Natural killer cell (primary cell): Measurements from ENCODE around the gene FHIT. TPM values are rescaled to one million over a fixed set of nuclear protein-coding genes. Genes with fewer than 3 reads are reported as not detected.

Source experiments
- ATAC-seq, 3 donors: fragments of 150-1000 bp in 2 of 3; fragments of 200-7000 bp in 1 of 3; cut with Tn5 transposase; 1 replicate in 1 of 3; 2 replicates in 2 of 3; pipeline ENCODE4 v1.10.0; 2021; ENCODE audit warnings: mild to moderate bottlenecking in 2 of 3, moderate library complexity in 2 of 3
- DNase-seq, 2 donors: peaks; one replicate each; pipeline versions ENCODE4 v3.0.0 to v3.0.0-alpha.2; 2013 to 2021; ENCODE audit warnings: mixed read lengths in 1 of 2
- H3K27ac ChIP-seq: one replicate; pipeline ENCODE4 v1.5.1; 2013; ENCODE audit warnings: mild to moderate bottlenecking, low read length
- H3K27me3 ChIP-seq: one replicate; pipeline ENCODE4 v1.6.1; 2013; ENCODE audit warnings: low read length; ENCODE audit not compliant: control insufficient read depth, insufficient read depth
- H3K36me3 ChIP-seq: one replicate; pipeline ENCODE4 v1.6.1; 2013; ENCODE audit warnings: low read length; ENCODE audit not compliant: control insufficient read depth, insufficient read depth
- H3K4me1 ChIP-seq: one replicate; pipeline ENCODE4 v1.6.1; 2013; ENCODE audit warnings: low read length; ENCODE audit not compliant: control insufficient read depth, insufficient read depth
- H3K4me3 ChIP-seq: one replicate; pipeline ENCODE4 v1.5.1; 2013; ENCODE audit warnings: low read length
- H3K9me3 ChIP-seq: one replicate; pipeline ENCODE4 v1.6.1; 2013; ENCODE audit warnings: low read length; ENCODE audit not compliant: control insufficient read depth, insufficient read depth
- H3K27ac Mint-ChIP-seq, 2 donors: one replicate each; pipeline ENCODE4 v1.8.0; 2022; ENCODE audit warnings: mild to moderate bottlenecking in 2 of 2, mixed read lengths in 2 of 2, moderate library complexity in 1 of 2
- H3K27me3 Mint-ChIP-seq, 2 donors: one replicate each; pipeline ENCODE4 v1.8.0; 2022; ENCODE audit warnings: low read depth in 2 of 2, mixed read lengths in 2 of 2
- H3K36me3 Mint-ChIP-seq: one replicate; pipeline ENCODE4 v1.8.0; 2022; ENCODE audit warnings: mixed read lengths
- H3K4me1 Mint-ChIP-seq, 2 donors: one replicate each; pipeline ENCODE4 v1.8.0; 2022; ENCODE audit warnings: mixed read lengths in 2 of 2
- H3K4me3 Mint-ChIP-seq: one replicate; pipeline ENCODE4 v1.8.0; 2022; ENCODE audit warnings: mild to moderate bottlenecking, moderate library complexity, mixed read lengths
- H3K9me3 Mint-ChIP-seq, 2 donors: one replicate each; pipeline ENCODE4 v1.8.0; 2022; ENCODE audit warnings: mixed read lengths in 2 of 2
- WGBS: methylation state at CpG from one replicate; pipeline ENCODE4 v1.1.7; 2013; ENCODE audit warnings: missing lambda C conversion rate; ENCODE audit not compliant: insufficient coverage; 5-methylcytosine and 5-hydroxymethylcytosine counted together
- intact Hi-C: fragments of 100-400 bp; cut with micrococcal nuclease; formaldehyde crosslinking; loops from one replicate; pipeline ENCODE4 v1.14.2; 2022
- total RNA-seq, 4 donors: library from RNA; stranded (reverse); fragments of 120-200 nt in 1 of 4; gene quantifications; one replicate each; pipeline versions ENCODE4 v1.2.3 to v1.2.4, GENCODE V29; 2013 to 2022
- TF ChIP-seq, protein P1 (sequence below): fragments of 200-600 bp; IDR thresholded peaks from one replicate; pipeline ENCODE4 v1.8.0; 2022; ENCODE audit warnings: antibody characterized with exemption

The FHIT gene
- total RNA-seq, 3 donors from 2014 or later (not counting 1 experiment from before 2014, with no cell fraction given): 2.7 to 6.1 (median 3.3) TPM

DNA sequence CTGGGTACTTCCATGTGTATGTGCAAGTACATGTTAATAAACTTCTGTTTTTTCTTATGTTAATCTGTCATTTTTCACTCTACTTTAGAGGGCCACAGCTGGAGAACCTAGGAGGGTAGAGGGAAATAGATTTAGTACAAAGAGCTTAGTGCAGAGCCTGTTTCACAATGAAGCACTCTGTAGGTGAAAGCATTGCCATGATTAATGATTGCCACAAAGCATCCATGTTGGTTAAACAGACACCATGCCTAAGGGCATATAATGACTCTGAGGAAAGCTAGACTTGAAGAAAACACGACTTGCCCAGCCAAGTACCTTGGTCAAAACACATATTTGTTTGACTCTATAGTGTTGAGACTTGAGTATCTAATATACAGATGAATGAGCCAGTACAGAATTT is 338.4 kb downstream of the FHIT start:
- Histone ChIP-seq H3K27ac (no peak overlapping the region), H3K4me3 (no peak overlapping the region), H3K4me1 (no peaks in the 10 kb centered on the region), H3K36me3 (no peaks in the 10 kb centered on the region), H3K9me3 (no peaks in the 10 kb centered on the region), H3K27me3 (no peaks in the 10 kb centered on the region)
- no peak for DNase-seq
- Mint-ChIP-seq H3K27me3 (no peaks in the 10 kb centered on the region), H3K36me3 (no peaks in the 10 kb centered on the region), H3K4me3 (no peak overlapping the region), H3K27ac (no peak overlapping the region), H3K4me1 (no peaks in the 10 kb centered on the region), H3K9me3 (peaks cover 2 to 8% of the 10 kb centered on the region in 2 donors)
- TF ChIP-seq, protein P1, sequence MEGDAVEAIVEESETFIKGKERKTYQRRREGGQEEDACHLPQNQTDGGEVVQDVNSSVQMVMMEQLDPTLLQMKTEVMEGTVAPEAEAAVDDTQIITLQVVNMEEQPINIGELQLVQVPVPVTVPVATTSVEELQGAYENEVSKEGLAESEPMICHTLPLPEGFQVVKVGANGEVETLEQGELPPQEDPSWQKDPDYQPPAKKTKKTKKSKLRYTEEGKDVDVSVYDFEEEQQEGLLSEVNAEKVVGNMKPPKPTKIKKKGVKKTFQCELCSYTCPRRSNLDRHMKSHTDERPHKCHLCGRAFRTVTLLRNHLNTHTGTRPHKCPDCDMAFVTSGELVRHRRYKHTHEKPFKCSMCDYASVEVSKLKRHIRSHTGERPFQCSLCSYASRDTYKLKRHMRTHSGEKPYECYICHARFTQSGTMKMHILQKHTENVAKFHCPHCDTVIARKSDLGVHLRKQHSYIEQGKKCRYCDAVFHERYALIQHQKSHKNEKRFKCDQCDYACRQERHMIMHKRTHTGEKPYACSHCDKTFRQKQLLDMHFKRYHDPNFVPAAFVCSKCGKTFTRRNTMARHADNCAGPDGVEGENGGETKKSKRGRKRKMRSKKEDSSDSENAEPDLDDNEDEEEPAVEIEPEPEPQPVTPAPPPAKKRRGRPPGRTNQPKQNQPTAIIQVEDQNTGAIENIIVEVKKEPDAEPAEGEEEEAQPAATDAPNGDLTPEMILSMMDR: no peak
- 60% methylated on average over 1 of the region's 1 CpG for WGBS
- intact Hi-C loops: no loop called here
- ATAC-seq: no peak

DNA sequence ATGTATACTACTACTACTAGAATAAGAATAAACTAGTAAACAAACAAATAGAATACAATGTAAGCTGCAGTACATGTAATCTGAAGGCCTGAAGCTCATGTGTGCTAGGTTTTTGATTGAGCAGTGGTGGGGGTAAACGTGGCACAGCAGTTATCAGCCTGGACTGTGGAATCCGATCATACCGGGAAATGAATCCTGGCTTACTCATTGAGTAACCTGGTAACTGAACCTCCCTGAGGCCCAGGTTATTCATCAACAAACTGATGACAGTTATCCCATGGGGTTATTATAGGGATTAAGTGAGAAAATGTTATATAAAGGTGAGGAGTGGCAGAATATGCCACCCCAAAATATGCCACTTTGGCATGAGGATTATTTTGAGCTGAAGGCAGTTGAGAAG is 339.1 kb downstream of the FHIT start:
- DNase-seq: no peak
- peaks cover 2 to 9% of the 10 kb centered on the region in 2 donors for H3K9me3 Mint-ChIP-seq
- Histone ChIP-seq H3K4me3 (no peak overlapping the region), H3K9me3 (no peaks in the 10 kb centered on the region), H3K4me1 (no peaks in the 10 kb centered on the region), H3K27ac (no peak overlapping the region), H3K27me3 (no peaks in the 10 kb centered on the region), H3K36me3 (no peaks in the 10 kb centered on the region)
- no peaks in the 10 kb centered on the region for H3K4me1 Mint-ChIP-seq
- no peak overlapping the region for H3K27ac Mint-ChIP-seq
- 87% methylated on average over 3 of the region's 3 CpGs for WGBS
- H3K27me3 Mint-ChIP-seq: no peaks in the 10 kb centered on the region
- intact Hi-C loops: no loop called here
- no peak overlapping the region for H3K4me3 Mint-ChIP-seq
- TF ChIP-seq, protein P1: no peak
- ATAC-seq: no peak
- H3K36me3 Mint-ChIP-seq: no peaks in the 10 kb centered on the region

DNA sequence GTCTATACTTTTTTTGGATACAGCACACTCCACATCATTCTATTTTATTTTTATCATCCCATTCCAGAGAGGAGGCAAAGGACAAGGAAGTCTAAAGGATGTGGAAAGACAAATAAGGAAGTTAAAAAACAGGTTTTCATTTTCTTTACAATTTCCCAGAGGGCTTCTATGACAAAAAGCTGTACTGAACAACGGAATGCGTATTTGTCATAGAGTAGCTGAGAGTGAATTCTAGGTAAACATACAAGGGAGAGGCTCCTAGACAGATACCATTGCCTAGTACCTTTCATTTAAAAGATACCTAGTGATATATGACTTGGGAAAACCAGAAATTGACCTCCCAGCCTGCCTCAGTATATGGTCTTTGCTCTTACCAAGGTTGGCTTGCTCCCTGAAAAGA is 341.7 kb downstream of the FHIT start:
- no peak overlapping the region for H3K4me3 ChIP-seq
- no peaks in the 10 kb centered on the region for H3K27me3 ChIP-seq
- no peak overlapping the region for H3K27ac ChIP-seq
- no peaks in the 10 kb centered on the region for H3K4me1 ChIP-seq
- no peaks in the 10 kb centered on the region for H3K27me3 Mint-ChIP-seq
- TF ChIP-seq, protein P1: no peak
- no CpG with 5 or more reads among the region's 2 CpGs for WGBS
- H3K27ac Mint-ChIP-seq: no peak overlapping the region
- H3K9me3 ChIP-seq: no peaks in the 10 kb centered on the region
- DNase-seq: no peak
- H3K36me3 Mint-ChIP-seq: no peaks in the 10 kb centered on the region
- H3K9me3 Mint-ChIP-seq: peaks cover 4 to 15% of the 10 kb centered on the region in 2 donors
- no peaks in the 10 kb centered on the region for H3K4me1 Mint-ChIP-seq
- no peak overlapping the region for H3K4me3 Mint-ChIP-seq
- intact Hi-C loops: no loop called here
- no peaks in the 10 kb centered on the region for H3K36me3 ChIP-seq
- no peak for ATAC-seq

DNA sequence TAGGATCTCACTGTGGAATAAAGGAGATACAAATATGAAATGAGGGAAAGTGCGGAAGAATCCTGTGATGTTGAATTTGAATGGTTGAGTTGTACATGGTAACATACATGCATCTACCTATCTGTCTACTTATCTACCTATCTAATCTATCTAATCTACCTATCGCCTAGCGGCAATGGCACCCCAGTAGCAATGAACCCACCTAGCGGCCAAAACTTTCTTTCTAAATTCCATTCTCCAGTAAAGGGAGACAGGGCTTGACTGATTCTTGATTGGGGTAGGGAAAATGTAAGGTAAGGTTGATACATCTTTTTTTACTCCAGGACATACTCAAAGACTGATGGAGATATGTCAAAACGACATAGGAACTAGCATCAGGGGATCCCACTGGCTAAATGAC is 345.0 kb downstream of the FHIT start:
- Histone ChIP-seq H3K4me3 (no peak overlapping the region), H3K27ac (no peak overlapping the region), H3K36me3 (no peaks in the 10 kb centered on the region), H3K27me3 (no peaks in the 10 kb centered on the region), H3K4me1 (no peaks in the 10 kb centered on the region), H3K9me3 (no peaks in the 10 kb centered on the region)
- intact Hi-C loops: no loop called here
- Mint-ChIP-seq H3K4me1 (no peaks in the 10 kb centered on the region), H3K27ac (no peak overlapping the region), H3K9me3 (peaks cover 4 to 11% of the 10 kb centered on the region in 2 donors), H3K36me3 (no peaks in the 10 kb centered on the region), H3K4me3 (no peak overlapping the region), H3K27me3 (no peaks in the 10 kb centered on the region)
- ATAC-seq (no peak), DNase-seq (no peak)
- TF ChIP-seq, protein P1: no peak
- 72% methylated on average over 1 of the region's 5 CpGs for WGBS
